H9 (cell line): ENCODE results near the gene TIA1. TPM values are rescaled to one million over a fixed set of nuclear protein-coding genes. Genes with fewer than 3 reads are reported as not detected.

Experiments
- DNase-seq: peaks from one replicate; pipeline ENCODE4 v3.0.0-alpha.2; 2017
- H2AFZ ChIP-seq: one replicate; pipeline ENCODE4 v1.6.1; 2013; ENCODE audit warnings: mild to moderate bottlenecking, low read length, control low read depth, moderate library complexity
- H2AK5ac ChIP-seq: 2 replicates; pipeline ENCODE4 v1.6.1; 2013; ENCODE audit warnings: low read length, control low read depth, mixed read lengths; ENCODE audit not compliant: insufficient read length
- H2BK120ac ChIP-seq: one replicate; pipeline ENCODE4 v1.6.1; 2013; ENCODE audit warnings: low read depth, mild to moderate bottlenecking, low read length, control low read depth, inconsistent platforms; ENCODE audit not compliant: poor library complexity, severe bottlenecking
- H2BK12ac ChIP-seq: 2 replicates; pipeline ENCODE4 v1.6.1; 2013; ENCODE audit warnings: low read length, control low read depth, mixed read lengths, low read depth; ENCODE audit not compliant: insufficient read length
- H2BK15ac ChIP-seq: 2 replicates; pipeline ENCODE4 v1.6.1; 2013; ENCODE audit warnings: low read depth, low read length, control low read depth
- H2BK20ac ChIP-seq: one replicate; pipeline ENCODE4 v1.6.1; 2013; ENCODE audit warnings: low read depth, mild to moderate bottlenecking, low read length, control low read depth, inconsistent platforms; ENCODE audit not compliant: poor library complexity, severe bottlenecking
- H2BK5ac ChIP-seq: 2 replicates; pipeline ENCODE4 v1.6.1; 2013; ENCODE audit warnings: low read length, control low read depth, mixed read lengths; ENCODE audit not compliant: insufficient read length
- H3K14ac ChIP-seq: 2 replicates; pipeline ENCODE4 v1.6.1; 2013; ENCODE audit warnings: low read length, control low read depth; ENCODE audit not compliant: insufficient read depth
- H3K18ac ChIP-seq: 2 replicates; pipeline ENCODE4 v1.6.1; 2013; ENCODE audit warnings: low read depth, mild to moderate bottlenecking, mixed read lengths, low read length, control low read depth; ENCODE audit not compliant: insufficient read length
- H3K23ac ChIP-seq: 2 replicates; pipeline ENCODE4 v1.6.1; 2013; ENCODE audit warnings: low read length, control low read depth, mixed read lengths, low read depth; ENCODE audit not compliant: insufficient read length
- H3K23me2 ChIP-seq: 2 replicates; pipeline ENCODE4 v1.6.1; 2013; ENCODE audit warnings: low read depth, mild to moderate bottlenecking, mixed read lengths, low read length, control low read depth; ENCODE audit not compliant: insufficient read length, poor library complexity, severe bottlenecking
- H3K27ac ChIP-seq: 2 replicates; pipeline ENCODE4 v1.5.1; 2013; ENCODE audit warnings: low read length, control low read depth, mixed read lengths, low read depth; ENCODE audit not compliant: insufficient read length
- H3K27me3 ChIP-seq: 2 replicates; pipeline ENCODE4 v1.6.1; 2013; ENCODE audit warnings: low read length, control low read depth, inconsistent platforms; ENCODE audit not compliant: insufficient read depth
- H3K4ac ChIP-seq: 2 replicates; pipeline ENCODE4 v1.6.1; 2013; ENCODE audit warnings: low read depth, mild to moderate bottlenecking, control low read depth, inconsistent platforms, low read length, moderate library complexity
- H3K4me1 ChIP-seq: 2 replicates; pipeline ENCODE4 v1.6.1; 2013; ENCODE audit warnings: low read length, control low read depth, inconsistent platforms; ENCODE audit not compliant: insufficient read depth
- H3K4me2 ChIP-seq: 2 replicates; pipeline ENCODE4 v1.6.1; 2013; ENCODE audit warnings: low read length, control low read depth, mixed read lengths; ENCODE audit not compliant: insufficient read length, insufficient read depth
- H3K56ac ChIP-seq: 2 replicates; pipeline ENCODE4 v1.6.1; 2013; ENCODE audit warnings: low read depth, mild to moderate bottlenecking, mixed read lengths, low read length, control low read depth; ENCODE audit not compliant: insufficient read length
- H3K79me1 ChIP-seq: 2 replicates; pipeline ENCODE4 v1.6.1; 2013; ENCODE audit warnings: low read depth, mild to moderate bottlenecking, moderate library complexity, low read length, control low read depth, inconsistent platforms; ENCODE audit not compliant: insufficient read depth, poor library complexity, severe bottlenecking
- H3K79me2 ChIP-seq: 2 replicates; pipeline ENCODE4 v1.6.1; 2013; ENCODE audit warnings: low read length, control low read depth, inconsistent platforms; ENCODE audit not compliant: insufficient read depth
- H3K9ac ChIP-seq: 2 replicates; pipeline ENCODE4 v1.6.1; 2013; ENCODE audit warnings: low read length, control low read depth, mixed read lengths; ENCODE audit not compliant: insufficient read length; ENCODE audit errors: extremely low read depth
- H3K9me3 ChIP-seq: one replicate; pipeline ENCODE4 v1.6.1; 2013; ENCODE audit warnings: low read depth, low read length, inconsistent platforms; ENCODE audit not compliant: control insufficient read depth
- H3T11ph ChIP-seq: one replicate; pipeline ENCODE4 v1.6.1; 2013; ENCODE audit warnings: mild to moderate bottlenecking, low read length, control low read depth, inconsistent platforms
- H4K20me1 ChIP-seq: one replicate; pipeline ENCODE4 v1.6.1; 2013; ENCODE audit not compliant: control insufficient read depth, insufficient read length, insufficient read depth
- H4K5ac ChIP-seq: 2 replicates; pipeline ENCODE4 v1.6.1; 2013; ENCODE audit warnings: low read depth, mild to moderate bottlenecking, mixed read lengths, low read length, control low read depth; ENCODE audit not compliant: insufficient read length
- H4K8ac ChIP-seq: replicated peaks from 2 replicates; pipeline ENCODE4 v1.6.1; 2013; ENCODE audit warnings: low read length, control low read depth, mixed read lengths, low read depth; ENCODE audit not compliant: insufficient read length
- H4K91ac ChIP-seq: 2 replicates; pipeline ENCODE4 v1.6.1; 2013; ENCODE audit warnings: low read depth, mild to moderate bottlenecking, moderate library complexity, mixed read lengths, low read length, control low read depth; ENCODE audit not compliant: insufficient read length
- H3K27ac Mint-ChIP-seq, 3 experiments: 2 replicates in 2 of 3; 3 replicates in 1 of 3; pipeline ENCODE4 v1.8.0; 2020 to 2021; ENCODE audit warnings: mixed read lengths in 3 of 3, mild to moderate bottlenecking in 1 of 3, moderate library complexity in 1 of 3
- H3K27me3 Mint-ChIP-seq: 2 replicates; pipeline ENCODE4 v1.8.0; 2021; ENCODE audit warnings: low read depth, mild to moderate bottlenecking, moderate library complexity, mixed read lengths
- H3K36me3 Mint-ChIP-seq, 3 experiments: 2 replicates in 2 of 3; 3 replicates in 1 of 3; pipeline ENCODE4 v1.8.0; 2020 to 2021; ENCODE audit warnings: low read depth in 3 of 3, mixed read lengths in 3 of 3; ENCODE audit not compliant: insufficient read depth in 1 of 3
- H3K4me1 Mint-ChIP-seq, 2 experiments: 2 replicates each; pipeline ENCODE4 v1.8.0; 2020; ENCODE audit warnings: mixed read lengths in 2 of 2
- H3K4me3 Mint-ChIP-seq, 2 experiments: 2 replicates in 1 of 2; 3 replicates in 1 of 2; pipeline ENCODE4 v1.8.0; 2020 to 2021; ENCODE audit warnings: mild to moderate bottlenecking in 2 of 2, mixed read lengths in 2 of 2, moderate library complexity in 1 of 2
- H3K9me3 Mint-ChIP-seq, 2 experiments: 2 replicates in 1 of 2; 3 replicates in 1 of 2; pipeline ENCODE4 v1.8.0; 2020; ENCODE audit warnings: mild to moderate bottlenecking in 2 of 2, mixed read lengths in 2 of 2, moderate library complexity in 1 of 2
- WGBS: extraction: QIAGEN DNeasy Blood & Tissue Kit; methylation state at CpG from one replicate; pipeline ENCODE4 v1.1.7; 2013; ENCODE audit warnings: missing lambda C conversion rate, low lambda C conversion rate, mixed read lengths; ENCODE audit not compliant: insufficient read length; ENCODE audit errors: extremely low coverage; 5-methylcytosine and 5-hydroxymethylcytosine counted together
- total RNA-seq: library from RNA; stranded (reverse); gene quantifications from 2 replicates; pipeline ENCODE4 v1.2.1, GENCODE V29; 2021
- TF ChIP-seq, protein P1 (sequence below): fragments of 200-600 bp; sonication (generic); conservative IDR thresholded peaks from 3 replicates; pipeline ENCODE4 v1.8.0; 2021; ENCODE audit warnings: antibody characterized with exemption, mild to moderate bottlenecking

The TIA1 gene
- total RNA-seq, 1 experiment from 2014 or later: 193 TPM

DNA sequence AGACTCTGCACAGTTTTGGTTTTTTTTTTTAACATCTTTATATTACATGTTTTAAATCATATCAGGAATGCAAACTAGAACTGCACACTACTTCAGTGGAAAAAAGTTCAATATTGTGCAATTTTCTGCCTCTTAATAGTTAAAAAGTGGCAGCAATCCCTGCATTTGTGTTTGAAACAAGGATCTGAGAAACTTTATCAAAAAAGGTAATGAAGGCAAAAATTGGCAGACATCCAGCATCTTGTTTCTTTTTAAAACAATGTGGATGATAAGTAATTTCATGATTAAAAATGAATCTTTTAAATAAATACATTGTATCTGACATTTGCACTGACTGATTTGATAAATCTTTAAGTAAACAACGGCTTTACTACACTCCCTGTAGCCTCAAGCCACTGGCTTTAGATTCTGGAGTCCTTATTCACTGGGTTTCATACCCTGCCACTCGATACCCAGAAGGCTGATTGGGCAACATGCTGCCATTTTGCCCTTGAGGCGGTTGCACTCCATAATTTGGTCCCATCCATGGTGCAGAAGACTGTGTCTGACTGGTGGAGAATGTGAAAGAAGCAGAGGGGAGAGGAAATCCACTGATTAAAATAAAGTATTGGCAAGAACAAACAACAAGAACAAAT, 36.0 kb downstream of the TIA1 start:
- no peak overlapping the region for H2AK5ac ChIP-seq
- TF ChIP-seq, protein P1, sequence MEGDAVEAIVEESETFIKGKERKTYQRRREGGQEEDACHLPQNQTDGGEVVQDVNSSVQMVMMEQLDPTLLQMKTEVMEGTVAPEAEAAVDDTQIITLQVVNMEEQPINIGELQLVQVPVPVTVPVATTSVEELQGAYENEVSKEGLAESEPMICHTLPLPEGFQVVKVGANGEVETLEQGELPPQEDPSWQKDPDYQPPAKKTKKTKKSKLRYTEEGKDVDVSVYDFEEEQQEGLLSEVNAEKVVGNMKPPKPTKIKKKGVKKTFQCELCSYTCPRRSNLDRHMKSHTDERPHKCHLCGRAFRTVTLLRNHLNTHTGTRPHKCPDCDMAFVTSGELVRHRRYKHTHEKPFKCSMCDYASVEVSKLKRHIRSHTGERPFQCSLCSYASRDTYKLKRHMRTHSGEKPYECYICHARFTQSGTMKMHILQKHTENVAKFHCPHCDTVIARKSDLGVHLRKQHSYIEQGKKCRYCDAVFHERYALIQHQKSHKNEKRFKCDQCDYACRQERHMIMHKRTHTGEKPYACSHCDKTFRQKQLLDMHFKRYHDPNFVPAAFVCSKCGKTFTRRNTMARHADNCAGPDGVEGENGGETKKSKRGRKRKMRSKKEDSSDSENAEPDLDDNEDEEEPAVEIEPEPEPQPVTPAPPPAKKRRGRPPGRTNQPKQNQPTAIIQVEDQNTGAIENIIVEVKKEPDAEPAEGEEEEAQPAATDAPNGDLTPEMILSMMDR: no peak
- no peaks in the 10 kb centered on the region for H3K27me3 Mint-ChIP-seq
- H4K8ac ChIP-seq: no peak overlapping the region
- H3K27ac Mint-ChIP-seq: peak overlapping the region in 1 of 3 experiments; percentile 26; a peak in 2 of 7 replicates
- H3T11ph ChIP-seq: no peak overlapping the region
- no peaks in the 10 kb centered on the region for H3K23me2 ChIP-seq
- no peak overlapping the region for H3K27ac ChIP-seq
- H3K4ac ChIP-seq: no peak overlapping the region
- H3K4me3 Mint-ChIP-seq: no peak overlapping the region
- no peak overlapping the region for H3K9ac ChIP-seq
- no peak overlapping the region for H2AFZ ChIP-seq
- no peak overlapping the region for H3K14ac ChIP-seq
- H3K79me2 ChIP-seq: no peaks in the 10 kb centered on the region
- no peak overlapping the region for H2BK5ac ChIP-seq
- no peaks in the 10 kb centered on the region for H4K20me1 ChIP-seq
- no peaks in the 10 kb centered on the region for H3K9me3 Mint-ChIP-seq
- no peaks in the 10 kb centered on the region for H3K27me3 ChIP-seq
- no peak overlapping the region for H4K5ac ChIP-seq
- H3K9me3 ChIP-seq: no peaks in the 10 kb centered on the region
- no peaks in the 10 kb centered on the region for H3K4me1 Mint-ChIP-seq
- DNase-seq: no peak
- H3K18ac ChIP-seq: no peak overlapping the region
- no peak overlapping the region for H3K4me2 ChIP-seq
- H2BK120ac ChIP-seq: no peak overlapping the region
- H3K23ac ChIP-seq: no peak overlapping the region
- H2BK15ac ChIP-seq: no peak overlapping the region
- no peak overlapping the region for H3K56ac ChIP-seq
- no peak overlapping the region for H2BK12ac ChIP-seq
- no peak overlapping the region for H4K91ac ChIP-seq
- peaks cover 19 to 63% (median 56%) of the 10 kb centered on the region in 3 experiments; a peak in 6 of 7 replicates for H3K36me3 Mint-ChIP-seq
- H2BK20ac ChIP-seq: no peak overlapping the region
- H3K4me1 ChIP-seq: no peaks in the 10 kb centered on the region
- WGBS: no CpG with 5 or more reads among the region's 3 CpGs
- no peaks in the 10 kb centered on the region for H3K79me1 ChIP-seq
